NCI-H1694 treated with DMSO at 0.1 percent for 48 hours (cell line): Measurements from ENCODE around the gene BEAN1.

Experiments
- DNase-seq: peaks from one replicate; lab custom pipeline; 2025; lab: John Stamatoyannopoulos, UW

BEAN1 gene, protein sequence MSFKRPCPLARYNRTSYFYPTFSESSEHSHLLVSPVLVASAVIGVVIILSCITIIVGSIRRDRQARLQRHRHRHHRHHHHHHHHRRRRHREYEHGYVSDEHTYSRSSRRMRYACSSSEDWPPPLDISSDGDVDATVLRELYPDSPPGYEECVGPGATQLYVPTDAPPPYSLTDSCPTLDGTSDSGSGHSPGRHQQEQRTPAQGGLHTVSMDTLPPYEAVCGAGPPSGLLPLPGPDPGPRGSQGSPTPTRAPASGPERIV

GRCh38 chr16:66427036-66427860, at the start of gene BEAN1:
TSS of gene BEAN1 (plus strand) at chr16:66427295. CDS start at chr16:66437677, 10,382 bp downstream.
- DNase-seq, result no peak

GRCh38 chr16:66377324-66377723, 49.8 kb upstream of the BEAN1 start:
- DNase-seq, result no peak

- no peak for DNase-seq
These were observed 48.1 kb upstream of the BEAN1 start for GRCh38 chr16:66378741-66379570.

GRCh38 chr16:66379571-66379941, 47.5 kb upstream of the BEAN1 start:
- no peak for DNase-seq

GRCh38 chr16:66380421-66380820, 46.7 kb upstream of the BEAN1 start:
- no peak for DNase-seq

- DNase-seq, result no peak
These were observed 45.4 kb upstream of the BEAN1 start for GRCh38 chr16:66381585-66382170.

GRCh38 chr16:66382171-66382965, 44.7 kb upstream of the BEAN1 start:
- DNase-seq, result no peak

DNA sequence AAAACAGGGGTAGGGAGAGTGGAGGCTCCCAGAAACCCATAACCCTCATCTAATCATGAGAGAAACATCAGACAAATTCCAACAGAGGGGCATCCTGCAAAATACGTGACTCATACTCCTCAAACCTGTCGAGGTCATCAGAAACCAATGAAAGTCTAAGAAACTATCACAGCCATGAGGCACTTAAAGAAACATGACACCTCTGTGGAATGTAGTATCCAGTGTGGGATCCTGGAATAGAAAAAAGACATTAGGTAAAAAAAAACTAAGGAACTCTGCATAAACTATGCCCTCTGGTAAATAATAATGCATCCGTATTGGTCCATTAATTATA, 44.2 kb upstream of the BEAN1 start:
- DNase-seq, result no peak

DNA sequence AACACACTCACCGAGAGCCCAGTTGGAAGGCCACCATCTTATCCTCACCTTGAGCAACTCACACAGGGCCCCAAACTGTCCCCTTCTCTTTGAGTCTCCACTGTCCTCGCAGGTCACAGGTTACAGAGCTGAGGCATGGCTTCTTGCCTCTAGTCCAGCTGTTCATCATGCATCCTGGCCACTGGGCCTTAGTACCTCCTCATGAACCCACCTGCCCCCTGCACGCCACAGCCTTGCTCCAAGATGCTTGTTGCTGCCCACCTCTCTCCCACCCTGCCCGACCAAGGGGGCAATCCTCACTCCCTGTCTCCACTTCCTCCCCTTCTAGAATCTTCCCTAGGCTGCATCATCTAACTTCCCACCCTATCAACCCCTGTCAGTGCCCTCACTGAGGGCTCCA, 43.5 kb upstream of the BEAN1 start:
- DNase-seq, result no peak

GRCh38 chr16:66385415-66385814, 41.7 kb upstream of the BEAN1 start:
- DNase-seq, result no peak

- no peak for DNase-seq
These were observed 40.2 kb upstream of the BEAN1 start for GRCh38 chr16:66386629-66387622.

DNA sequence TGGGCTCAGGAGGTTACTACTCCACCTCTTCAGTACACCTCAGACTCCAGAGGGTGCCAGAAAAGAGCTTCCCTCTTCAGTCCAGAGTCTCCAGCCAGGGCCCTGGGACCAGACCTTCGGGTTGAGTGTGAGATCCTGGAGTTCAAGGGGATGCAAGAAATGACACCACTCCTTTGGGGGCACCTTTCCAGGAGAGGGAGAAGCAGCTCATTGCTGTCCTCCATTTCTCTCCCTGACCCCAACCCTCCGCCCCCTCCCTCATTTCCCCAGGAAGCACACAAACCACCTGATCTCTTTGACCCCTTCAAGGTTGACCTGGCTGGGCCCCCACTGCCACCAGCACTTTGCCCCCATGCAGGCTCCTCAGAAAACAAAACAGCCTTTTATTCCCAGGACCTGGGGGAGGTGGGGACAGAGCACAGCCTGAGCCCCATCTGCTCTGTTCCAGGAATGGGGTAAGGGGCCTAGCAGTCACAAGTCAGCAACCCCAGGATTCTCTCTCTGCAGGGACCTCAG, 39.2 kb upstream of the BEAN1 start:
- no peak for DNase-seq

- no peak for DNase-seq
These were observed 38.5 kb upstream of the BEAN1 start for GRCh38 chr16:66388350-66389139.

DNA sequence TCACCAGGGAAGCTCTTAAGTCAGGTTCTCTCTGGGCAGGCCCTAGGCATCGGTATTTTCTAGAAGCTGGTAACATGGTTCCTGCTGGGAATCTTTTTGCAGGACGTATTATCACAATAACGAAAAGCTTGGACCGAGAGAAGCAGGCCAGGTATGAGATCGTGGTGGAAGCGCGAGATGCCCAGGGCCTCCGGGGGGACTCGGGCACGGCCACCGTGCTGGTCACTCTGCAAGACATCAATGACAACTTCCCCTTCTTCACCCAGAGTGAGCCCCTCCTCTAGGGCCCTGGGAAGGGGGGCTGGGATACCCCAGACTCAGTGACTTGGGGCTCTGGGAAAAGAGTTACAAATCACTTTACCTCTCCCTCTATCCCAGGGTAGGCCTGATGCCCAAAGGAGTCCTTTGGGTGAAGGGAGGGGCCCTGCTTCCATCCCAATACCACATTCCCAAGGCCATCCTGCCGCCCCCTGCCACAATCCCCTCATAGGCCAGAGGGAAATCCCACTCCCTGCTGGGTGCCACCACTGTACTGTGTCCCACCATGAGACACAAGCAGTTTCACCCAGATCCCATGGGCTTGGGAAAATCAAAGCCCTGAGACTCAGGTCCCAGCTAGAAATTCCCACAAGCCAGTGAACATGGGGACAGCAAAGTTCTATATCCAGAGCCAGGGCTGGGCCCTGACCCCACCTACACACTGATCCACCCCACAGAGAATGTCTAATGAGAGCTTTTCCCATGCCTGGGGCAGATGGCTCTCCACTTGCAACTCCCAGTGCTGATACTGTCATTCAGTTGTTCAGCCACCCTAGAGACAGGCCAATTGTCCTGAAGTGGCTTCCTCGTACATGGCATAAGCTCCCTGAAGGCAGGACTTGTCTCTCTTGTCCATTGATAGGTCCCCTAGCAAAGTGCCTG, 37.6 kb upstream of the BEAN1 start:
- no peak for DNase-seq

GRCh38 chr16:66390346-66391108, 36.6 kb upstream of the BEAN1 start:
- no peak for DNase-seq

- no peak for DNase-seq
These were observed 35.1 kb upstream of the BEAN1 start for GRCh38 chr16:66391726-66392670.
